HG02938 (cell line): ENCODE results near the gene SMIM14.
"Not testable (repeated sequence)": the region's sequence is repeated elsewhere in the genome, so short reads cannot be mapped to it uniquely, and the experiment has no call there.

Source experiments
- ATAC-seq: cut with Tn5 transposase; IDR thresholded peaks from one replicate; pipeline ENCODE4 v1.9.1; 2021; ENCODE audit warnings: mild to moderate bottlenecking, moderate library complexity; ENCODE audit not compliant: unreplicated experiment

Gene SMIM14

GRCh38 chr4:39608451-39608850 lies 30.2 kb downstream of the SMIM14 start:
- ATAC-seq: no peak

- ATAC-seq: no peak
Measured at GRCh38 chr4:39606747-39607146, 31.9 kb downstream of the SMIM14 start.

- ATAC-seq: no peak
Measured at GRCh38 chr4:39597695-39598381, 40.8 kb downstream of the SMIM14 start.

- no peak for ATAC-seq
Measured at GRCh38 chr4:39596971-39597370, 41.7 kb downstream of the SMIM14 start.

- no peak for ATAC-seq
Measured at GRCh38 chr4:39591290-39591689, 47.4 kb downstream of the SMIM14 start.

GRCh38 chr4:39587881-39588280 lies 50.8 kb downstream of the SMIM14 start:
- no peak for ATAC-seq

- no peak for ATAC-seq
Measured at GRCh38 chr4:39574946-39575345, 63.7 kb downstream of the SMIM14 start.

- no peak for ATAC-seq
Measured at GRCh38 chr4:39571504-39571903, 67.2 kb downstream of the SMIM14 start.

- ATAC-seq: no peak
Measured at GRCh38 chr4:39571054-39571453, 67.6 kb downstream of the SMIM14 start.

- peak; percentile 35 for ATAC-seq
Measured at GRCh38 chr4:39569209-39569608, 69.5 kb downstream of the SMIM14 start.

- ATAC-seq: peak; percentile 59
Measured at GRCh38 chr4:39568805-39569204, 69.9 kb downstream of the SMIM14 start.

GRCh38 chr4:39565878-39566600 lies 72.6 kb downstream of the SMIM14 start:
- ATAC-seq: no peak

- ATAC-seq: no peak
Measured at GRCh38 chr4:39563346-39563847, 75.3 kb downstream of the SMIM14 start.

GRCh38 chr4:39562792-39563191 lies 75.9 kb downstream of the SMIM14 start:
- no peak for ATAC-seq

- ATAC-seq: no peak
Measured at GRCh38 chr4:39559626-39560025, 79.0 kb downstream of the SMIM14 start.

- no peak for ATAC-seq
Measured at GRCh38 chr4:39555472-39555871, 83.2 kb downstream of the SMIM14 start.

- no peak for ATAC-seq
Measured at GRCh38 chr4:39548425-39549067, 90.1 kb downstream of the SMIM14 start.

GRCh38 chr4:39544580-39545315 lies 93.9 kb downstream of the SMIM14 start:
- ATAC-seq: no peak

GRCh38 chr4:39544080-39544479 lies 94.6 kb downstream of the SMIM14 start:
- not testable (repeated sequence) for ATAC-seq

GRCh38 chr4:39543034-39543433 lies 95.6 kb downstream of the SMIM14 start:
- ATAC-seq: no peak

- no peak for ATAC-seq
Measured at GRCh38 chr4:39542611-39543012, 96.1 kb downstream of the SMIM14 start.
